PFSK-1 (cell line): ENCODE results near the gene TLR6.

Experiments
- FOXP2 ChIP-seq: optimal IDR thresholded peaks from 2 replicates; pipeline ENCODE3; 2011; ENCODE audit warnings: borderline replicate concordance, control low read depth, inconsistent platforms; ENCODE audit not compliant: insufficient read depth; ENCODE audit errors: extremely low read length, extremely low read depth
- POLR2AphosphoS5 ChIP-seq: IDR thresholded peaks from 2 replicates; pipeline ENCODE4 v1.6.1; 2012; ENCODE audit warnings: low read depth, mild to moderate bottlenecking, control low read depth, low read length, moderate library complexity
- REST ChIP-seq, 2 experiments: IDR thresholded peaks; 2 replicates each; pipeline versions ENCODE4 v1.6.1 to v1.8.0; 2011 to 2012; ENCODE audit warnings: low read depth in 2 of 2, low read length in 2 of 2, control low read depth in 1 of 2, inconsistent platforms in 1 of 2, mild to moderate bottlenecking in 1 of 2, moderate library complexity in 1 of 2; ENCODE audit not compliant: insufficient read depth in 1 of 2
- SIN3A ChIP-seq: IDR thresholded peaks from 2 replicates; pipeline ENCODE4 v1.6.1; 2012; ENCODE audit warnings: mild to moderate bottlenecking, low read length, moderate library complexity, borderline replicate concordance; ENCODE audit not compliant: insufficient read depth
- TAF1 ChIP-seq: IDR thresholded peaks from 2 replicates; pipeline ENCODE4 v1.6.1; 2012; ENCODE audit warnings: low read length, control low read depth, borderline replicate concordance; ENCODE audit not compliant: insufficient read depth

Gene TLR6

GRCh38 chr4:38868059-38868960 lies 11.7 kb upstream of the TLR6 start:
- TF ChIP-seq FOXP2 (no peak), REST (IDR thresholded peaks at IDR 0.05; ENCODE audit: insufficient read depth in 1 of 2, low read depth in 2 of 2, low read length in 2 of 2) (no peak), POLR2AphosphoS5 (no peak), TAF1 (no peak), SIN3A (no peak)

GRCh38 chr4:38867478-38868058 lies 11.0 kb upstream of the TLR6 start, which contains the start of gene FAM114A1:
FAM114A1 (plus strand) TSS chr4:38867806; CDS start chr4:38878079, 10,273 bp downstream.
- TF ChIP-seq REST (IDR thresholded peaks at IDR 0.05; ENCODE audit: insufficient read depth in 1 of 2, low read depth in 2 of 2, low read length in 2 of 2), result no peak
- peak; percentile 51 for TF ChIP-seq FOXP2
- TF ChIP-seq TAF1, result no peak
- no peak for TF ChIP-seq SIN3A
- TF ChIP-seq POLR2AphosphoS5, result peak; percentile 55

GRCh38 chr4:38866973-38867477 lies 10.4 kb upstream of the TLR6 start:
- no peak for TF ChIP-seq REST (IDR thresholded peaks at IDR 0.05; ENCODE audit: insufficient read depth in 1 of 2, low read depth in 2 of 2, low read length in 2 of 2)
- no peak for TF ChIP-seq POLR2AphosphoS5
- no peak for TF ChIP-seq TAF1
- TF ChIP-seq FOXP2, result no peak

GRCh38 chr4:38865445-38865844 lies 8.8 kb upstream of the TLR6 start:
- TF ChIP-seq SIN3A, result no peak
- TF ChIP-seq REST (IDR thresholded peaks at IDR 0.05; ENCODE audit: insufficient read depth in 1 of 2, low read depth in 2 of 2, low read length in 2 of 2), result no peak
- no peak for TF ChIP-seq FOXP2
- no peak for TF ChIP-seq POLR2AphosphoS5
- no peak for TF ChIP-seq TAF1
